ENCODE results near the gene KIF25. TPM values are rescaled to one million over a fixed set of nuclear protein-coding genes. Genes with fewer than 3 reads are reported as not detected.
"Not testable (repeated sequence)": the region's sequence is repeated elsewhere in the genome, so short reads cannot be mapped to it uniquely, and the experiment has no call there.

The KIF25 gene
- total RNA-seq, 2 experiments from 2014 or later, result not detected

- DNase-seq, result no peak
- no peaks in the 10 kb centered on the region for H3K4me1 Mint-ChIP-seq (ENCODE audit: low read depth)
- intact Hi-C loops (cut with micrococcal nuclease), result no loop called here
- H3K27me3 Mint-ChIP-seq, result no peaks in the 10 kb centered on the region
- CTCF ChIA-PET, result no interaction called here
- no peaks in the 10 kb centered on the region for H3K9me3 Mint-ChIP-seq
- ATAC-seq, result no peak
- H3K27ac Mint-ChIP-seq, result no peak overlapping the region
- no peak overlapping the region for H3K4me3 Mint-ChIP-seq
- POLR2A ChIA-PET, result no interaction called here
- no peaks in the 10 kb centered on the region for H3K36me3 Mint-ChIP-seq (ENCODE audit: low read depth)
- TF ChIP-seq CTCF (IDR thresholded peaks at IDR 0.05), result no peak
Measured at GRCh38 chr6:168073937-168074730, 76.7 kb downstream of the KIF25 start.

GRCh38 chr6:168075216-168075615 lies 77.7 kb downstream of the KIF25 start:
- Mint-ChIP-seq H3K36me3 (ENCODE audit: low read depth) (no peaks in the 10 kb centered on the region), H3K27me3 (no peaks in the 10 kb centered on the region), H3K4me3 (no peak overlapping the region), H3K27ac (no peak overlapping the region), H3K4me1 (ENCODE audit: low read depth) (no peaks in the 10 kb centered on the region), H3K9me3 (no peaks in the 10 kb centered on the region)
- intact Hi-C loops (cut with micrococcal nuclease), result no loop called here
- TF ChIP-seq CTCF (IDR thresholded peaks at IDR 0.05), result no peak
- ATAC-seq (no peak), DNase-seq (no peak)
- POLR2A ChIA-PET, result no interaction called here
- CTCF ChIA-PET, result no interaction called here

GRCh38 chr6:168075787-168076202 lies 78.3 kb downstream of the KIF25 start:
- CTCF ChIA-PET, result no interaction called here
- no peak for ATAC-seq

GRCh38 chr6:168077401-168077800 lies 79.9 kb downstream of the KIF25 start:
- H3K27me3 Mint-ChIP-seq; H3K4me3 Mint-ChIP-seq; H3K27ac Mint-ChIP-seq; ATAC-seq; intact Hi-C loops (cut with micrococcal nuclease); CTCF ChIA-PET; H3K4me1 Mint-ChIP-seq (ENCODE audit: low read depth); H3K36me3 Mint-ChIP-seq (ENCODE audit: low read depth); POLR2A ChIA-PET; DNase-seq; H3K9me3 Mint-ChIP-seq: not testable (repeated sequence)

More at GRCh38 chr6:168075787-168076202, 78.3 kb downstream of the KIF25 start:
- DNase-seq, result no peak
- Mint-ChIP-seq H3K27me3 (no peaks in the 10 kb centered on the region), H3K4me1 (ENCODE audit: low read depth) (no peaks in the 10 kb centered on the region), H3K9me3 (no peaks in the 10 kb centered on the region), H3K36me3 (ENCODE audit: low read depth) (no peaks in the 10 kb centered on the region), H3K4me3 (no peak overlapping the region), H3K27ac (no peak overlapping the region)
- POLR2A ChIA-PET, result no interaction called here
- TF ChIP-seq CTCF (IDR thresholded peaks at IDR 0.05), result no peak
- intact Hi-C loops (cut with micrococcal nuclease), result no loop called here

DNA sequence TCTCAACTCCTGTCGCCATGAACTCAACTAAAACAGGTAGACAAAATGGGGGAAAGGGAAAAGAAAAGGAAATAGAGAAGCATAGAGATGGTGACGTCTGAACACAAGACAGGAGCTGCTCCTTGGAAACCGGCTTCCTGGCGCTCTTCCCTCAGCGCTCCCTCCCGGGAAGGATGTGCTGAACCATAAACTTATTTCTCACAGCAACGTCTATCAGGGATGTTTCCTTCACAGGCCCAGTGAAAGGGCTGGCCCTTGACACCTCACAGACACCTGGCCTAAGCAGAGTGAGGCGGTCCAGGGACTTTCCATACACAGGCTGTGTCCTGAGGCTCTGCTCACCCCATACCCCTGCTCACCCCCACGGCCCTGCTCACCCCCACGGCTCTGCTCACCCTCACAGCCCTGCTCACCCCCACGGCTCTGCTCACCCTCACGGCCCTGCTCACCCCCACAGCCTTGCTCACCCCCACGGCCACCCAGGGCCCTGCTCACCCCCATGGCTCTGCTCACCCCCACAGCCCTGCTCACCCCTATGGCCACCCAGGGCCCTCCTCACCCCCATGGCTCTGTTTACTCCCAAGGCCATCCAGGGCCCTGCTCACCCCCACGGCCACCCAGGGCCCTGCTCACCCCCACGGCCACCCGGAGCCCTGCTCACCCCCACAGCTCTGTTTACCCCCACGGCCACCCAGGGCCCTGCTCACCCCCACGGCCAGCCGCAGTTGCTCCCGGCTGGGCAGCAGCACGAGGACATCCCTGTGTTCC lies 80.9 kb downstream of the KIF25 start:
- intact Hi-C loops (cut with micrococcal nuclease), result no loop called here
- no peaks in the 10 kb centered on the region for H3K9me3 Mint-ChIP-seq
- ATAC-seq (no peak), DNase-seq (no peak)
- ChIA-PET POLR2A (no interaction called here), CTCF (no interaction called here)
- H3K36me3 Mint-ChIP-seq (ENCODE audit: low read depth), result no peaks in the 10 kb centered on the region
- no peak for TF ChIP-seq CTCF (IDR thresholded peaks at IDR 0.05)
- H3K4me1 Mint-ChIP-seq (ENCODE audit: low read depth), result no peaks in the 10 kb centered on the region
- no peaks in the 10 kb centered on the region for H3K27me3 Mint-ChIP-seq
- H3K4me3 Mint-ChIP-seq, result no peak overlapping the region
- no peak overlapping the region for H3K27ac Mint-ChIP-seq

All from activated CD8-positive, alpha-beta T cell treated with anti-CD3 and anti-CD28 coated beads for 36 hours (primary cell).